Loucy (cell line): ENCODE results near the gene CBARP.

ENCODE experiments used
- H2AFZ ChIP-seq: fragments of 200-600 bp; sonication (generic); 2 replicates; pipeline ENCODE4 v1.6.0; 2016; ENCODE audit warnings: antibody characterized with exemption, mild to moderate bottlenecking, low read length, moderate library complexity
- H3F3A ChIP-seq: fragments of 200-600 bp; 2 replicates; pipeline ENCODE4 v1.6.0; 2016; ENCODE audit warnings: antibody characterized with exemption, low read depth, mild to moderate bottlenecking
- H3K27me3 ChIP-seq: fragments of 200-600 bp; sonication (generic); 2 replicates; pipeline ENCODE4 v1.6.1; 2014; ENCODE audit warnings: low read length, mild to moderate bottlenecking; ENCODE audit not compliant: insufficient read depth, poor library complexity, severe bottlenecking
- H3K36me3 ChIP-seq: fragments of 200-600 bp; sonication (generic); 2 replicates; pipeline ENCODE4 v1.6.1; 2016; ENCODE audit warnings: low read length; ENCODE audit not compliant: insufficient read depth
- H3K4me1 ChIP-seq: fragments of 200-600 bp; sonication (generic); 2 replicates; pipeline ENCODE4 v1.5.1; 2014; ENCODE audit warnings: low read length, mild to moderate bottlenecking; ENCODE audit not compliant: insufficient read depth, poor library complexity, severe bottlenecking
- H3K4me2 ChIP-seq: fragments of 200-600 bp; sonication (generic); 2 replicates; pipeline ENCODE4 v1.6.0; 2014; ENCODE audit warnings: antibody characterized with exemption, low read length, low read depth, mild to moderate bottlenecking; ENCODE audit not compliant: poor library complexity, severe bottlenecking
- H3K4me3 ChIP-seq: fragments of 200-600 bp; sonication (generic); 2 replicates; pipeline ENCODE4 v1.5.1; 2014; ENCODE audit warnings: low read length, mild to moderate bottlenecking, mixed read lengths; ENCODE audit not compliant: poor library complexity, severe bottlenecking
- H3K79me2 ChIP-seq: fragments of 200-600 bp; sonication (generic); 2 replicates; pipeline ENCODE4 v1.6.1; 2014; ENCODE audit warnings: low read length; ENCODE audit not compliant: insufficient read depth
- H3K9ac ChIP-seq: fragments of 200-600 bp; sonication (generic); 2 replicates; pipeline ENCODE4 v1.6.0; 2014; ENCODE audit warnings: mild to moderate bottlenecking, low read depth, low read length, moderate library complexity; ENCODE audit not compliant: poor library complexity, severe bottlenecking
- H3K9me2 ChIP-seq: fragments of 200-600 bp; sonication (generic); replicated peaks from 2 replicates; pipeline ENCODE4 v1.6.1; 2016; ENCODE audit warnings: low read depth, low read length, mixed read lengths
- H3K9me3 ChIP-seq: fragments of 200-600 bp; sonication (generic); 2 replicates; pipeline ENCODE4 v1.6.1; 2014; ENCODE audit warnings: mild to moderate bottlenecking, antibody characterized with exemption, low read length, low read depth; ENCODE audit not compliant: insufficient read depth
- H4K20me1 ChIP-seq: fragments of 200-600 bp; sonication (generic); 2 replicates; pipeline ENCODE4 v1.6.0; 2014; ENCODE audit warnings: antibody characterized with exemption, low read length, mild to moderate bottlenecking; ENCODE audit not compliant: insufficient read depth, poor library complexity, severe bottlenecking
- CTCF ChIP-seq: fragments of 200-600 bp; sonication (generic); conservative IDR thresholded peaks from 2 replicates; pipeline ENCODE4 v1.5.1; 2014; ENCODE audit warnings: mild to moderate bottlenecking, antibody characterized with exemption, low read length
- EZH2phosphoT487 ChIP-seq: fragments of 200-600 bp; IDR thresholded peaks from 2 replicates; pipeline ENCODE4 v1.6.1; 2018; ENCODE audit warnings: antibody characterized with exemption, mild to moderate bottlenecking, moderate library complexity, borderline replicate concordance

The CBARP gene

GRCh38 chr19:1262623-1263123 lies 24.9 kb upstream of the CBARP start:
- Histone ChIP-seq H3K27me3 (no peaks in the 10 kb centered on the region), H3K4me2 (no peak overlapping the region), H3K9me2 (no peaks in the 10 kb centered on the region), H4K20me1 (peaks cover 27% of the 10 kb centered on the region), H3K9me3 (no peaks in the 10 kb centered on the region), H2AFZ (no peak overlapping the region), H3K9ac (no peak overlapping the region), H3F3A (0 out of 2 replicates have a peak, but pooled peaks cover 8% of the 10 kb centered on the region), H3K36me3 (peaks cover 7% of the 10 kb centered on the region; the same call in 1 of the 2 replicates), H3K79me2 (peaks cover 18% of the 10 kb centered on the region; the same call in 1 of the 2 replicates), H3K4me1 (peaks cover 41% of the 10 kb centered on the region), H3K4me3 (no peak overlapping the region)
- TF ChIP-seq CTCF, result no peak

GRCh38 chr19:1261798-1262622 lies 24.2 kb upstream of the CBARP start:
- Histone ChIP-seq H3K9me2 (no peaks in the 10 kb centered on the region), H3K36me3 (peaks cover 13% of the 10 kb centered on the region; the same call in 1 of the 2 replicates), H2AFZ (no peak overlapping the region), H3K4me3 (peak overlapping the region; percentile 99), H3K9me3 (no peaks in the 10 kb centered on the region), H3K9ac (peak overlapping the region; percentile 85), H3K4me2 (peak overlapping the region; percentile 92), H3K79me2 (peaks cover 22% of the 10 kb centered on the region; the same call in 1 of the 2 replicates), H4K20me1 (peaks cover 33% of the 10 kb centered on the region), H3K27me3 (no peaks in the 10 kb centered on the region), H3F3A (0 out of 2 replicates have a peak, but pooled peaks cover 8% of the 10 kb centered on the region), H3K4me1 (peaks cover 41% of the 10 kb centered on the region)
- TF ChIP-seq CTCF, result no peak; the same call in 1 of the 2 replicates
- TF ChIP-seq EZH2phosphoT487, result no peak

- Histone ChIP-seq H3F3A (0 out of 2 replicates have a peak, but pooled peaks cover 8% of the 10 kb centered on the region), H3K79me2 (peaks cover 28% of the 10 kb centered on the region; the same call in 1 of the 2 replicates), H3K4me1 (peaks cover 37% of the 10 kb centered on the region), H3K36me3 (peaks cover 19% of the 10 kb centered on the region; the same call in 1 of the 2 replicates), H3K9me2 (no peaks in the 10 kb centered on the region), H3K9ac (peak overlapping the region; percentile 85), H3K4me3 (peak overlapping the region; percentile 99), H3K9me3 (no peaks in the 10 kb centered on the region), H2AFZ (peak overlapping the region; percentile 86; the same call in 1 of the 2 replicates), H4K20me1 (peaks cover 39% of the 10 kb centered on the region), H3K4me2 (peak overlapping the region; percentile 92), H3K27me3 (no peaks in the 10 kb centered on the region)
- TF ChIP-seq CTCF (peak; percentile 30; the same call in 1 of the 2 replicates), EZH2phosphoT487 (no peak)
Measured at GRCh38 chr19:1261538-1261797, 23.7 kb upstream of the CBARP start.
